Sigmoid colon (tissue), 4 donors: ENCODE results near the gene CASKIN2.

Experiments used
- EP300 ChIP-seq, 4 donors: sonication (generic); formaldehyde crosslinking; IDR thresholded peaks; one replicate each; pipeline ENCODE4 v1.6.1; 2017; ENCODE audit warnings: antibody characterized with exemption in 4 of 4
- POLR2A ChIP-seq, 2 donors: fragments of 450-650 bp; IDR thresholded peaks; one replicate each; pipeline ENCODE4 v1.6.1; 2016; ENCODE audit warnings: antibody characterized with exemption in 2 of 2, mild to moderate bottlenecking in 2 of 2, moderate library complexity in 2 of 2
- POLR2AphosphoS5 ChIP-seq, 4 donors: sonication (generic); formaldehyde crosslinking; IDR thresholded peaks; one replicate each; pipeline ENCODE4 v1.6.1; 2017; ENCODE audit warnings: antibody characterized with exemption in 4 of 4
- TF ChIP-seq, protein P1 (sequence below), 4 experiments: fragments of 450-650 bp in 3 of 4; fragments of 200-600 bp in 1 of 4; IDR thresholded peaks; one replicate each; pipeline ENCODE4 v1.5.1; 2016 to 2019; ENCODE audit warnings: antibody characterized with exemption in 4 of 4, mild to moderate bottlenecking in 3 of 4, moderate library complexity in 2 of 4

- TF ChIP-seq, protein P1, sequence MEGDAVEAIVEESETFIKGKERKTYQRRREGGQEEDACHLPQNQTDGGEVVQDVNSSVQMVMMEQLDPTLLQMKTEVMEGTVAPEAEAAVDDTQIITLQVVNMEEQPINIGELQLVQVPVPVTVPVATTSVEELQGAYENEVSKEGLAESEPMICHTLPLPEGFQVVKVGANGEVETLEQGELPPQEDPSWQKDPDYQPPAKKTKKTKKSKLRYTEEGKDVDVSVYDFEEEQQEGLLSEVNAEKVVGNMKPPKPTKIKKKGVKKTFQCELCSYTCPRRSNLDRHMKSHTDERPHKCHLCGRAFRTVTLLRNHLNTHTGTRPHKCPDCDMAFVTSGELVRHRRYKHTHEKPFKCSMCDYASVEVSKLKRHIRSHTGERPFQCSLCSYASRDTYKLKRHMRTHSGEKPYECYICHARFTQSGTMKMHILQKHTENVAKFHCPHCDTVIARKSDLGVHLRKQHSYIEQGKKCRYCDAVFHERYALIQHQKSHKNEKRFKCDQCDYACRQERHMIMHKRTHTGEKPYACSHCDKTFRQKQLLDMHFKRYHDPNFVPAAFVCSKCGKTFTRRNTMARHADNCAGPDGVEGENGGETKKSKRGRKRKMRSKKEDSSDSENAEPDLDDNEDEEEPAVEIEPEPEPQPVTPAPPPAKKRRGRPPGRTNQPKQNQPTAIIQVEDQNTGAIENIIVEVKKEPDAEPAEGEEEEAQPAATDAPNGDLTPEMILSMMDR (IDR thresholded peaks at IDR 0.05): no peak
- no peak for TF ChIP-seq POLR2A (IDR thresholded peaks at IDR 0.05)
- TF ChIP-seq POLR2AphosphoS5 (IDR thresholded peaks at IDR 0.05): no peak
- TF ChIP-seq EP300 (IDR thresholded peaks at IDR 0.05): no peak
Observed at GRCh38 chr17:75523647-75524046, 8.3 kb upstream of the CASKIN2 start.
